Loucy (cell line): ENCODE measurements around the gene IFITM5.

ENCODE experiments used
- H2AFZ ChIP-seq: fragments of 200-600 bp; sonication (generic); 2 replicates; pipeline ENCODE4 v1.6.0; 2016; ENCODE audit warnings: antibody characterized with exemption, mild to moderate bottlenecking, low read length, moderate library complexity
- H3F3A ChIP-seq: fragments of 200-600 bp; 2 replicates; pipeline ENCODE4 v1.6.0; 2016; ENCODE audit warnings: antibody characterized with exemption, low read depth, mild to moderate bottlenecking
- H3K27me3 ChIP-seq: fragments of 200-600 bp; sonication (generic); 2 replicates; pipeline ENCODE4 v1.6.1; 2014; ENCODE audit warnings: low read length, mild to moderate bottlenecking; ENCODE audit not compliant: insufficient read depth, poor library complexity, severe bottlenecking
- H3K36me3 ChIP-seq: fragments of 200-600 bp; sonication (generic); 2 replicates; pipeline ENCODE4 v1.6.1; 2016; ENCODE audit warnings: low read length; ENCODE audit not compliant: insufficient read depth
- H3K4me1 ChIP-seq: fragments of 200-600 bp; sonication (generic); 2 replicates; pipeline ENCODE4 v1.5.1; 2014; ENCODE audit warnings: low read length, mild to moderate bottlenecking; ENCODE audit not compliant: insufficient read depth, poor library complexity, severe bottlenecking
- H3K4me2 ChIP-seq: fragments of 200-600 bp; sonication (generic); 2 replicates; pipeline ENCODE4 v1.6.0; 2014; ENCODE audit warnings: antibody characterized with exemption, low read length, low read depth, mild to moderate bottlenecking; ENCODE audit not compliant: poor library complexity, severe bottlenecking
- H3K4me3 ChIP-seq: fragments of 200-600 bp; sonication (generic); 2 replicates; pipeline ENCODE4 v1.5.1; 2014; ENCODE audit warnings: low read length, mild to moderate bottlenecking, mixed read lengths; ENCODE audit not compliant: poor library complexity, severe bottlenecking
- H3K79me2 ChIP-seq: fragments of 200-600 bp; sonication (generic); 2 replicates; pipeline ENCODE4 v1.6.1; 2014; ENCODE audit warnings: low read length; ENCODE audit not compliant: insufficient read depth
- H3K9ac ChIP-seq: fragments of 200-600 bp; sonication (generic); 2 replicates; pipeline ENCODE4 v1.6.0; 2014; ENCODE audit warnings: mild to moderate bottlenecking, low read depth, low read length, moderate library complexity; ENCODE audit not compliant: poor library complexity, severe bottlenecking
- H3K9me2 ChIP-seq: fragments of 200-600 bp; sonication (generic); replicated peaks from 2 replicates; pipeline ENCODE4 v1.6.1; 2016; ENCODE audit warnings: low read depth, low read length, mixed read lengths
- H3K9me3 ChIP-seq: fragments of 200-600 bp; sonication (generic); 2 replicates; pipeline ENCODE4 v1.6.1; 2014; ENCODE audit warnings: mild to moderate bottlenecking, antibody characterized with exemption, low read length, low read depth; ENCODE audit not compliant: insufficient read depth
- H4K20me1 ChIP-seq: fragments of 200-600 bp; sonication (generic); 2 replicates; pipeline ENCODE4 v1.6.0; 2014; ENCODE audit warnings: antibody characterized with exemption, low read length, mild to moderate bottlenecking; ENCODE audit not compliant: insufficient read depth, poor library complexity, severe bottlenecking
- CTCF ChIP-seq: fragments of 200-600 bp; sonication (generic); conservative IDR thresholded peaks from 2 replicates; pipeline ENCODE4 v1.5.1; 2014; ENCODE audit warnings: mild to moderate bottlenecking, antibody characterized with exemption, low read length
- EZH2phosphoT487 ChIP-seq: fragments of 200-600 bp; IDR thresholded peaks from 2 replicates; pipeline ENCODE4 v1.6.1; 2018; ENCODE audit warnings: antibody characterized with exemption, mild to moderate bottlenecking, moderate library complexity, borderline replicate concordance

Gene IFITM5

GRCh38 chr11:289712-290620, 9.4 kb downstream of the IFITM5 start:
- TF ChIP-seq CTCF (no peak), EZH2phosphoT487 (no peak)
- Histone ChIP-seq H3K4me1 (peaks cover 40% of the 10 kb centered on the region), H3K27me3 (no peaks in the 10 kb centered on the region), H3K4me3 (peak overlapping the region; percentile 93), H3K9me3 (no peaks in the 10 kb centered on the region), H3K9me2 (no peaks in the 10 kb centered on the region), H3K9ac (peak overlapping the region; percentile 76), H4K20me1 (peaks cover 3% of the 10 kb centered on the region), H2AFZ (no peak overlapping the region), H3K4me2 (peak overlapping the region; percentile 98), H3K79me2 (peaks cover 37% of the 10 kb centered on the region; the same call in 1 of the 2 replicates), H3F3A (no peaks in the 10 kb centered on the region), H3K36me3 (no peaks in the 10 kb centered on the region; the same call in 1 of the 2 replicates)

DNA sequence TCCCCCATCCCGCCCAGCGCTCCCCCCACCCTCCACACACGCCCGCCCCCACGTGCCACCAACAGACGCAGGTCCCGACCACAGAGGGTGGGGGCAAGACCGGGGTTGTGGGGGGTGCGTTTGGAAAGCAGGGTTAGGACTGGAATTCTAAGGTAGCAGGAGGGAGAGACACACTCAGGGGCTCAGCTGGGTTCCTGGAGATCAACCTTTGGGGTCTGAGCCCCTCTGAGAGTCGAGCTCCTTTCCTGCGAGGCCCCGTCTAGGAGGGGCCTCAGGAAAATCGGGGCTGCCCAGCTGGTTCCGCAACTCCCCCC, 10.0 kb downstream of the IFITM5 start:
- H3K4me2 ChIP-seq = peak overlapping the region; percentile 98
- H3K9me3 ChIP-seq = no peaks in the 10 kb centered on the region
- no peaks in the 10 kb centered on the region for H3K9me2 ChIP-seq
- H4K20me1 ChIP-seq = peaks cover 3% of the 10 kb centered on the region
- no peaks in the 10 kb centered on the region for H3K27me3 ChIP-seq
- no peaks in the 10 kb centered on the region for H3F3A ChIP-seq
- peaks cover 37% of the 10 kb centered on the region; the same call in 1 of the 2 replicates for H3K79me2 ChIP-seq
- no peak overlapping the region for H2AFZ ChIP-seq
- peak overlapping the region; percentile 76 for H3K9ac ChIP-seq
- H3K4me1 ChIP-seq = peaks cover 40% of the 10 kb centered on the region
- H3K4me3 ChIP-seq = peak overlapping the region; percentile 93
- H3K36me3 ChIP-seq = no peaks in the 10 kb centered on the region; the same call in 1 of the 2 replicates
- TF ChIP-seq EZH2phosphoT487 (no peak), CTCF (no peak)

GRCh38 chr11:288478-289397, 10.6 kb downstream of the IFITM5 start, which contains the start of gene PGGHG:
PGGHG (plus strand) TSS chr11:289126; CDS start chr11:289817, 691 bp downstream.
- Histone ChIP-seq H3K4me3 (peak within 1 kb of the TSS; percentile 93), H4K20me1 (peaks cover 3% of the 10 kb centered on the region), H3K9ac (peak within 1 kb of the TSS; percentile 93), H3F3A (no peaks in the 10 kb centered on the region), H3K4me2 (peak within 1 kb of the TSS; percentile 98), H3K4me1 (peaks cover 40% of the 10 kb centered on the region), H3K27me3 (no peaks in the 10 kb centered on the region), H3K9me2 (no peaks in the 10 kb centered on the region), H3K9me3 (no peaks in the 10 kb centered on the region), H3K79me2 (peaks cover 37% of the 10 kb centered on the region; the same call in 1 of the 2 replicates), H2AFZ (peak within 1 kb of the TSS; percentile 82), H3K36me3 (no peaks in the 10 kb centered on the region; the same call in 1 of the 2 replicates)
- TF ChIP-seq EZH2phosphoT487 (no peak), CTCF (no peak)
